Measurements from ENCODE around the gene ZNF655. TPM values are rescaled to one million over a fixed set of nuclear protein-coding genes. Genes with fewer than 3 reads are reported as not detected.

ZNF655 gene
- total RNA-seq, 1 experiment from 2014 or later: 21.1 TPM

GRCh38 chr7:99559175-99559915, 903 bp downstream of the ZNF655 start:
- no peaks in the 10 kb centered on the region for H3K36me3 ChIP-seq (ENCODE audit: control insufficient read depth, insufficient read depth, low read length)
- Mint-ChIP-seq H3K36me3 (ENCODE audit: insufficient read depth, unreplicated experiment) (peaks cover 17% of the 10 kb centered on the region), H3K9me3 (ENCODE audit: unreplicated experiment) (peaks cover 9% of the 10 kb centered on the region), H3K27ac (ENCODE audit: unreplicated experiment) (peak overlapping the region; percentile 62), H3K4me3 (ENCODE audit: unreplicated experiment) (peak overlapping the region; percentile 77), H3K27me3 (ENCODE audit: insufficient read depth, unreplicated experiment) (no peaks in the 10 kb centered on the region), H3K4me1 (ENCODE audit: low read depth, unreplicated experiment) (peaks cover 32% of the 10 kb centered on the region)
- BruUV-seq (replicated peaks): no TSS peak
- intact Hi-C loops (cut with micrococcal nuclease; ENCODE audit: unreplicated experiment): no loop called here
- no peaks in the 10 kb centered on the region for H3K27me3 ChIP-seq (replicated peaks; ENCODE audit: control insufficient read depth, insufficient read depth, low read length)
- H3K9me3 ChIP-seq: no peaks in the 10 kb centered on the region
- H3K4me3 ChIP-seq (ENCODE audit: low read depth, low read length): peak overlapping the region; percentile 66
- CTCF ChIA-PET: no interaction called here
- no peak for DNase-seq
- POLR2A ChIA-PET: interaction anchor here (0.5 to 0.6 kb wide), 3 partner anchors 23 to 335 kb away, joined by 3 to 16 read pairs (median 4); no protein-coding TSS in a partner anchor
- peaks cover 34% of the 10 kb centered on the region for H3K4me1 ChIP-seq
- no peak for TF ChIP-seq CTCF (IDR thresholded peaks at IDR 0.05; ENCODE audit: insufficient read depth in 1 of 2, low read depth in 1 of 2, low read length in 1 of 2, severe bottlenecking in 1 of 2, unreplicated experiment in 1 of 2)

GRCh38 chr7:99560834-99561736, 2.6 kb downstream of the ZNF655 start:
- Mint-ChIP-seq H3K36me3 (ENCODE audit: insufficient read depth, unreplicated experiment) (peaks cover 22% of the 10 kb centered on the region), H3K27ac (ENCODE audit: unreplicated experiment) (no peak overlapping the region), H3K4me3 (ENCODE audit: unreplicated experiment) (peak overlapping the region; percentile 16), H3K4me1 (ENCODE audit: low read depth, unreplicated experiment) (peaks cover 35% of the 10 kb centered on the region), H3K27me3 (ENCODE audit: insufficient read depth, unreplicated experiment) (no peaks in the 10 kb centered on the region), H3K9me3 (ENCODE audit: unreplicated experiment) (peaks cover 12% of the 10 kb centered on the region)
- TF ChIP-seq CTCF (IDR thresholded peaks at IDR 0.05; ENCODE audit: insufficient read depth in 1 of 2, low read depth in 1 of 2, low read length in 1 of 2, severe bottlenecking in 1 of 2, unreplicated experiment in 1 of 2): no peak
- no peak overlapping the region for H3K4me3 ChIP-seq (ENCODE audit: low read depth, low read length)
- no peaks in the 10 kb centered on the region for H3K36me3 ChIP-seq (ENCODE audit: control insufficient read depth, insufficient read depth, low read length)
- H3K9me3 ChIP-seq: no peaks in the 10 kb centered on the region
- no peak for DNase-seq
- ChIA-PET POLR2A (no interaction called here), CTCF (no interaction called here)
- H3K27me3 ChIP-seq (replicated peaks; ENCODE audit: control insufficient read depth, insufficient read depth, low read length): no peaks in the 10 kb centered on the region
- peaks cover 38% of the 10 kb centered on the region for H3K4me1 ChIP-seq
- intact Hi-C loops (cut with micrococcal nuclease; ENCODE audit: unreplicated experiment): no loop called here
- BruUV-seq (replicated peaks): TSS peak; percentile 24

- ChIA-PET CTCF (no interaction called here), POLR2A (no interaction called here)
- intact Hi-C loops (cut with micrococcal nuclease; ENCODE audit: unreplicated experiment): no loop called here
Measured at GRCh38 chr7:99561737-99562051, 3.3 kb downstream of the ZNF655 start.

More at GRCh38 chr7:99561737-99562051, 3.3 kb downstream of the ZNF655 start:
- no peaks in the 10 kb centered on the region for H3K36me3 ChIP-seq (ENCODE audit: control insufficient read depth, insufficient read depth, low read length)
- H3K9me3 Mint-ChIP-seq (ENCODE audit: unreplicated experiment): peaks cover 12% of the 10 kb centered on the region
- peaks cover 35% of the 10 kb centered on the region for H3K4me1 Mint-ChIP-seq (ENCODE audit: low read depth, unreplicated experiment)
- no peak for DNase-seq
- BruUV-seq (replicated peaks): no TSS peak
- no peaks in the 10 kb centered on the region for H3K27me3 ChIP-seq (replicated peaks; ENCODE audit: control insufficient read depth, insufficient read depth, low read length)
- H3K36me3 Mint-ChIP-seq (ENCODE audit: insufficient read depth, unreplicated experiment): peaks cover 22% of the 10 kb centered on the region
- no peaks in the 10 kb centered on the region for H3K27me3 Mint-ChIP-seq (ENCODE audit: insufficient read depth, unreplicated experiment)
- no peak overlapping the region for H3K4me3 Mint-ChIP-seq (ENCODE audit: unreplicated experiment)
- TF ChIP-seq CTCF (IDR thresholded peaks at IDR 0.05; ENCODE audit: insufficient read depth in 1 of 2, low read depth in 1 of 2, low read length in 1 of 2, severe bottlenecking in 1 of 2, unreplicated experiment in 1 of 2): no peak
- peaks cover 38% of the 10 kb centered on the region for H3K4me1 ChIP-seq
- H3K9me3 ChIP-seq: no peaks in the 10 kb centered on the region
- peak overlapping the region; percentile 84 for H3K27ac Mint-ChIP-seq (ENCODE audit: unreplicated experiment)
- H3K4me3 ChIP-seq (ENCODE audit: low read depth, low read length): no peak overlapping the region

All from Caco-2 (cell line).